ENCODE data around the gene DLEC1.
A peak's percentile ranks its signal among the peaks of the same experiment; 100 is the strongest.

The DLEC1 gene

DNA sequence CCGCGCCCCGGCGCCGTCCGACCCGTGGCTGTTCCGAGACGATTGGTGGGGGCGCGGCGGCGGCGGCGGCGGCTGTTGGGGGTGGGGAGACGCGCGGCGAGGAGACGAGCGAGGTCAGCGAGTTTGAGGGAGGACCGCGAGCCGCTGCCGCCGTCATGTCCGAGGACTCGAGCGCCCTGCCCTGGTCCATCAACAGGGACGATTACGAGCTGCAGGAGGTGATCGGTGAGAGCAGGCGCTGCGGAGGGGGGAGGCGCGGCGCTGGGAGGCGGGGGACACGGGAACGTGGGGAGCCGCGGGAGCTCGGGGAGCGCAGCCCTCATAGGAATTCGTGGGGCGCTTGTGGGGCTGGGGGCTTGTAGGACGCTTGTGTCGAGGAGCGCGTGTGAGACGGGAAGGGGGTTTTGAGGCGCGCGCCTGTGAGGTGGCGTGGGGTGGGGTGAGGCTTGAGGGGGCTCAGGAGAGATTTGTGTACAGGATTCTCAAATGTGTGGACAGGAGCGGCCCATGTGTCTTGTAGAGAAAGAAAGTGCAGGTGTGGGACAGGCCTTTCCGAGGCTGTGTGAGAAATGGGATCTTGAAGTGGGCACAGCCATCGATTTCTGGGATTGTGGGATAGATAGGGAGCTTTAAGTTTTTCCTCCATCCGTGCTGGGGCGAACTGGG, 126.8 kb downstream of the DLEC1 start:
- DNase-seq (ENCODE audit: low read depth): no peak
- peak overlapping the region; percentile 84 for H3K4me3 ChIP-seq (replicated peaks; ENCODE audit: low read depth, low read length)
- TF ChIP-seq, protein P1, sequence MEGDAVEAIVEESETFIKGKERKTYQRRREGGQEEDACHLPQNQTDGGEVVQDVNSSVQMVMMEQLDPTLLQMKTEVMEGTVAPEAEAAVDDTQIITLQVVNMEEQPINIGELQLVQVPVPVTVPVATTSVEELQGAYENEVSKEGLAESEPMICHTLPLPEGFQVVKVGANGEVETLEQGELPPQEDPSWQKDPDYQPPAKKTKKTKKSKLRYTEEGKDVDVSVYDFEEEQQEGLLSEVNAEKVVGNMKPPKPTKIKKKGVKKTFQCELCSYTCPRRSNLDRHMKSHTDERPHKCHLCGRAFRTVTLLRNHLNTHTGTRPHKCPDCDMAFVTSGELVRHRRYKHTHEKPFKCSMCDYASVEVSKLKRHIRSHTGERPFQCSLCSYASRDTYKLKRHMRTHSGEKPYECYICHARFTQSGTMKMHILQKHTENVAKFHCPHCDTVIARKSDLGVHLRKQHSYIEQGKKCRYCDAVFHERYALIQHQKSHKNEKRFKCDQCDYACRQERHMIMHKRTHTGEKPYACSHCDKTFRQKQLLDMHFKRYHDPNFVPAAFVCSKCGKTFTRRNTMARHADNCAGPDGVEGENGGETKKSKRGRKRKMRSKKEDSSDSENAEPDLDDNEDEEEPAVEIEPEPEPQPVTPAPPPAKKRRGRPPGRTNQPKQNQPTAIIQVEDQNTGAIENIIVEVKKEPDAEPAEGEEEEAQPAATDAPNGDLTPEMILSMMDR (IDR thresholded peaks at IDR 0.05; ENCODE audit: low read length, missing control alignments): no peak

DNA sequence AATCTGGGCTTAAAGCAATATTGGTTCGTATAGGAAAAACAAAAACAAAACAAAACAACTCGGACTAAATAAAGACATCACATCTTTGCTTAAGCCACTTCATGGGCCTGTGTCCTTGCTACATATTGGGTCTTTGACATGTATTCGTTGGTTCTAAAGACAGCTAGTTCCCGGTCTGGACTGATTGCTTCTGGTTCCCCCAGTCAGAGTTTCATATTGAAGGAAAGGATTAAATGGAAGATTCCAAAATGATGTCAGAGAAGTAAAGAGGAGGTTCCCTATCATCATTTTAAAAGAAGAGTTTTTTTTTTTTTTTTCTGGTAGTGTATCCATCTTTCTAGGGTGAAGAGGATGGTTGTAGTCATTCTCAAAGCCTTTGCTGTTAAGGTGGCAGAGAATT, 128.6 kb downstream of the DLEC1 start:
- no peak for DNase-seq (ENCODE audit: low read depth)
- no peak overlapping the region for H3K4me3 ChIP-seq (replicated peaks; ENCODE audit: low read depth, low read length)
- TF ChIP-seq, protein P1 (IDR thresholded peaks at IDR 0.05; ENCODE audit: low read length, missing control alignments): no peak

DNA sequence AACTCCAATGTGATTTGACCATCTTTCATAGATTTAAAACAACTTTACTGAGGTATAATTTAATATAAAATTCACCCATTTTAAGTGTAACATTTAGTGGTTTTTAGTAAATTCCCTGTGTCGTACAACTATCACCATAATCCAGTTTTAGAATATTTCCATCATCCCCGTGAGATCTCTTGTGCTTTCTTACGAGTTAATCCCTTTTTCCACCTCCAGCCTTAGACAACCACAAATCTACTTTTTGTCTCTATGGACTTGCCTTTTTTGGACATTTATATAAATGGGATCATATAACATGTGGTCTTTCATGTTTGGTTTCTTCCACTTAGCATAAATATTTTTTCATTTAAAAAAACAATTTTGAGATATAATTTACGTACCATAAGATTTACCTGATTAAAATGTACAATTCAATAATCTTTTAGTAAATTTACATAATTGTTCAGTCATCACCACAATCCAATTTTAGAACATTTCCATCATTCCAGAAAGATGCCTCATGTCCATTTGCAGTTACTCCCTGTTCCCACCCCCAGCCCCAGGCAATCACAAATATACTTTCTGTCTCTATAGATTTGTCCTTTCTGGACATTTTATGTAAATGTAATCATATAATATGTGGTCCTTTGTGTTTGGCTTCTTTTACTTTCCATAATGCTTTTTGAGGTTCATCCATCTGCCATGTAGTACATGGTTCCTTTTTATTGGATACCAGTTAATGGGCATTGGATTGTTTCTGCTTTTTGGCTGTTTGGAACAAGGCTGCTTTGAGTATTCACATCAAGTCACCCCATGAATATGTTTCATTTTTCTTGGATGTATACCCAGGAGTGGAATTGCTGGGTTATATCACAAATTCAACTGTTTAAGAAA, 129.4 kb downstream of the DLEC1 start:
- peak; percentile 50 for DNase-seq (ENCODE audit: low read depth)
- H3K4me3 ChIP-seq (replicated peaks; ENCODE audit: low read depth, low read length): no peak overlapping the region

DNA sequence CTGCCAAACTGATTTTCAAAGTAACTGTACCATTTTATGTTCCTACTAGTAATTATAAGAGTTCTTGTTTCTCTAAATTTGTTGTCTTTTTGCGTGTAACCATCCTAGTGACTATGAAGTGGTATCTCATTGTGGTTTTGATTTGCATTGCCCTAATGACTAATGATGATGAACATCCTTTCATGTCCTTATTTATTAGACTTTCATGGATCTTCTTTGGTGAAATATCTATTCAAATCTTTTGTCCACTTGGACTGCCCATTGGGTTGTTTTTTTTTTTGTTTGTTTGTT, 130.0 kb downstream of the DLEC1 start:
- DNase-seq (ENCODE audit: low read depth): no peak
- TF ChIP-seq, protein P1 (IDR thresholded peaks at IDR 0.05; ENCODE audit: low read length, missing control alignments): no peak
- no peak overlapping the region for H3K4me3 ChIP-seq (replicated peaks; ENCODE audit: low read depth, low read length)

More for the DNA sequence above, 129.4 kb downstream of the DLEC1 start:
- TF ChIP-seq, protein P1 (IDR thresholded peaks at IDR 0.05; ENCODE audit: low read length, missing control alignments): no peak

DNA sequence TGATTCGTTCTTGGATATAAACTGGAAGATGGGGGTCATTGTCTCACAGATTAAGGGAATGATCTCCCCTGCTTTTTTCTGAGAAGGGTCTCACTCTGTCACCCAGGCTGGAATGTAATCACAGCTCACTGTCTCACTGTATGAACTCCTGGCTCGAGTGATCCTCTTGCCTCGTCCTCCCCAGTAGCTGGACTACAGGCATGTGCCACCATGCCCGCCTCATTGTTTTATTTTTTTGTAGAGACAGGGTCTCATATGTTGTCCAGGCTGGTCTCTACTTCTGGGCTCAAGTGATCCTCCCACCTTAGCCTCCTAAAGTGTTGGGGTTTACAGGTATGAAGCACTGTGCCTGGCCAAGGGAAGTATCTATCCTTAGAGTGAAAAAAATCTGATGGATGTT, 131.7 kb downstream of the DLEC1 start:
- TF ChIP-seq, protein P1 (IDR thresholded peaks at IDR 0.05; ENCODE audit: low read length, missing control alignments): no peak
- DNase-seq (ENCODE audit: low read depth): no peak
- no peak overlapping the region for H3K4me3 ChIP-seq (replicated peaks; ENCODE audit: low read depth, low read length)

DNA sequence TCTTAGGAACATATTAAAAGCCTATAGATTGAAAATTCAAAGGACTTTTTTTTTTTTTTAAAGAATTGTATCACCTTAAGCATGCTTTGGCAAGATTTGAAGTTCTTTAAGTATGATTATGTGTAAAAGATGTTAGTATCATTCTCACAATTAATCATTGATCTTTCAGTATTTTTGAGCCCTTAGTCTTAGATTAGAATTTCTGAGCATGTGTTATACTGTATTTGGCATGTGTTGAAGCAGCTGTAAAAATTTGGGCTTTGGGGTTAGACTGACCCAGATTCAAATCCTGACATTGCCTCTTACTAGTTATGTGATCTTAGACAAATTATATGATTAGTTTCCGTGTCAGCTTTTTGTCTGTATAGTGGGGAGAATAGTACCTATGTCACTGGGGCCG, 132.6 kb downstream of the DLEC1 start:
- TF ChIP-seq, protein P1 (IDR thresholded peaks at IDR 0.05; ENCODE audit: low read length, missing control alignments): no peak
- H3K4me3 ChIP-seq (replicated peaks; ENCODE audit: low read depth, low read length): no peak overlapping the region
- no peak for DNase-seq (ENCODE audit: low read depth)

All from fibroblast of pulmonary artery (primary cell).